HEK293 (cell line): ENCODE data around the gene CLIP1.

Source experiments
- PRDM1 ChIP-seq: fragments of 450-650 bp; formaldehyde crosslinking; IDR thresholded peaks from 2 replicates; pipeline ENCODE4; 2016; ENCODE audit warnings: missing biosample characterization, missing genetic modification characterization
- PRDM10 ChIP-seq: fragments of 450-650 bp; formaldehyde crosslinking; IDR thresholded peaks from 2 replicates; pipeline ENCODE4 v1.5.1; 2016; ENCODE audit warnings: missing biosample characterization, missing genetic modification characterization
- RBAK ChIP-seq: fragments of 450-650 bp; formaldehyde crosslinking; IDR thresholded peaks from 2 replicates; pipeline ENCODE4 v1.5.1; 2016; ENCODE audit warnings: missing biosample characterization, missing genetic modification characterization
- REPIN1 ChIP-seq: fragments of 450-650 bp; formaldehyde crosslinking; IDR thresholded peaks from 2 replicates; pipeline ENCODE4 v1.5.1; 2017; ENCODE audit warnings: missing biosample characterization, missing genetic modification characterization, low read depth
- TCF7L2 ChIP-seq: IDR thresholded peaks from 2 replicates; pipeline ENCODE4 v1.6.1; 2011; ENCODE audit warnings: low read depth, mild to moderate bottlenecking, inconsistent platforms, low read length, moderate library complexity, borderline replicate concordance
- ZFP41 ChIP-seq: fragments of 450-650 bp; formaldehyde crosslinking; IDR thresholded peaks from 2 replicates; pipeline ENCODE4 v1.5.1; 2016; ENCODE audit warnings: missing biosample characterization, missing genetic modification characterization, borderline replicate concordance
- ZNF140 ChIP-seq: fragments of 450-650 bp; formaldehyde crosslinking; IDR thresholded peaks from 2 replicates; pipeline ENCODE4 v1.5.1; 2016; ENCODE audit warnings: missing biosample characterization, missing genetic modification characterization
- ZNF184 ChIP-seq: fragments of 450-650 bp; IDR thresholded peaks from 2 replicates; pipeline ENCODE4 v1.5.1; 2018; ENCODE audit warnings: missing biosample characterization, mild to moderate bottlenecking, missing genetic modification characterization
- ZNF248 ChIP-seq: fragments of 450-650 bp; formaldehyde crosslinking; IDR thresholded peaks from 2 replicates; pipeline ENCODE4 v1.5.1; 2017; ENCODE audit warnings: missing biosample characterization, missing genetic modification characterization
- ZNF324 ChIP-seq: fragments of 450-650 bp; formaldehyde crosslinking; IDR thresholded peaks from 2 replicates; pipeline ENCODE4 v1.5.1; 2016; ENCODE audit warnings: missing biosample characterization, missing genetic modification characterization
- ZNF561 ChIP-seq: fragments of 450-650 bp; IDR thresholded peaks from 2 replicates; pipeline ENCODE4 v1.5.1; 2018; ENCODE audit warnings: missing biosample characterization, missing genetic modification characterization, borderline replicate concordance
- ZNF704 ChIP-seq: fragments of 450-650 bp; formaldehyde crosslinking; IDR thresholded peaks from 2 replicates; pipeline ENCODE4 v1.5.1; 2016; ENCODE audit warnings: missing biosample characterization, missing genetic modification characterization
- ZSCAN30 ChIP-seq: fragments of 450-650 bp; IDR thresholded peaks from 2 replicates; pipeline ENCODE4 v1.5.1; 2018; ENCODE audit warnings: missing biosample characterization, mild to moderate bottlenecking, missing genetic modification characterization, moderate library complexity
- TF ChIP-seq, protein P1 (sequence below): fragments of 450-650 bp; formaldehyde crosslinking; IDR thresholded peaks from 2 replicates; pipeline ENCODE4 v1.5.1; 2016; ENCODE audit warnings: missing biosample characterization, missing genetic modification characterization

DNA sequence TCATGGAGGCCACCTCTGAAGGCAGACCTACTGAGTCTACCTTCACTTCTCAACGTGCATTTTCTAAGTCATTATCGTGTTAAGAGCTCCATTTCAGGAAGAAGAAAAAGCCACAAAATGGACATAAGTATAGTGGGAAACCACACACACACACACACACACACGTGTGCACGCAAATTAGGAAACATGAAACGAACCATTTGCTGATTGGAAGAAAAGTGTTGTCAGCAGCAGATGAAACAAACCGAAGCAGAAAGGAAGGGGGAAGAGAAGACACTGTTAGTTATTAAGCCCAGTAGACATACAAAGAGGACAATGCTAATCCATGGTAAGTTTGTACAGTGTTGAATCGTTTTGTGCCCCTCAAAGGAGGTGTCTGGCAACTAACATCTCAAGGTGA, 146.2 kb downstream of the CLIP1 start:
- TF ChIP-seq, protein P1, sequence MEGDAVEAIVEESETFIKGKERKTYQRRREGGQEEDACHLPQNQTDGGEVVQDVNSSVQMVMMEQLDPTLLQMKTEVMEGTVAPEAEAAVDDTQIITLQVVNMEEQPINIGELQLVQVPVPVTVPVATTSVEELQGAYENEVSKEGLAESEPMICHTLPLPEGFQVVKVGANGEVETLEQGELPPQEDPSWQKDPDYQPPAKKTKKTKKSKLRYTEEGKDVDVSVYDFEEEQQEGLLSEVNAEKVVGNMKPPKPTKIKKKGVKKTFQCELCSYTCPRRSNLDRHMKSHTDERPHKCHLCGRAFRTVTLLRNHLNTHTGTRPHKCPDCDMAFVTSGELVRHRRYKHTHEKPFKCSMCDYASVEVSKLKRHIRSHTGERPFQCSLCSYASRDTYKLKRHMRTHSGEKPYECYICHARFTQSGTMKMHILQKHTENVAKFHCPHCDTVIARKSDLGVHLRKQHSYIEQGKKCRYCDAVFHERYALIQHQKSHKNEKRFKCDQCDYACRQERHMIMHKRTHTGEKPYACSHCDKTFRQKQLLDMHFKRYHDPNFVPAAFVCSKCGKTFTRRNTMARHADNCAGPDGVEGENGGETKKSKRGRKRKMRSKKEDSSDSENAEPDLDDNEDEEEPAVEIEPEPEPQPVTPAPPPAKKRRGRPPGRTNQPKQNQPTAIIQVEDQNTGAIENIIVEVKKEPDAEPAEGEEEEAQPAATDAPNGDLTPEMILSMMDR = no peak
- TF ChIP-seq TCF7L2 = no peak
- TF ChIP-seq ZNF140 (tag by site-specific recombination) = no peak
- no peak for TF ChIP-seq PRDM10 (tag by site-specific recombination)
- no peak for TF ChIP-seq ZNF184 (tag by site-specific recombination)
- TF ChIP-seq ZNF248 (tag by site-specific recombination) = no peak
- TF ChIP-seq ZNF324 = no peak
- TF ChIP-seq PRDM1 (tag by site-specific recombination) = no peak
- TF ChIP-seq ZNF704 (tag by site-specific recombination) = no peak
- TF ChIP-seq ZNF561 (tag by site-specific recombination) = no peak
- no peak for TF ChIP-seq ZSCAN30
- TF ChIP-seq RBAK (tag by site-specific recombination) = no peak
- TF ChIP-seq ZFP41 (tag by site-specific recombination) = no peak
- TF ChIP-seq REPIN1 = no peak
